IMR-90 (cell line): Measurements from ENCODE around the gene ZFP36L2. TPM values are rescaled to one million over a fixed set of nuclear protein-coding genes. Genes with fewer than 3 reads are reported as not detected.

ENCODE experiments used
- ATAC-seq: fragments of 200-7000 bp; cut with Tn5 transposase; 2 replicates; pipeline ENCODE4 v1.9.1; 2020; ENCODE audit warnings: low read depth, mild to moderate bottlenecking, moderate library complexity
- BruUV-seq: library from RNA; stranded (reverse); fragments of 400-500 nt; replicated peaks from 2 replicates; lab custom pipeline; 2021; lab: Mats Ljungman, UMichigan
- CTCF ChIA-PET: fragments of 300-600 bp; formaldehyde crosslinking; extraction: SDS; loops from one replicate; lab custom pipeline; 2021; ENCODE audit warnings: antibody characterized with exemption; lab: Yijun Ruan, JAX
- POLR2A ChIA-PET: fragments of 300-600 bp; sonication (Branson Sonifier 250); formaldehyde crosslinking; loops from one replicate; lab custom pipeline; 2022; ENCODE audit warnings: antibody characterized with exemption; ENCODE audit not compliant: unreplicated experiment; lab: Charles Lee
- DNase-seq: peaks from one replicate; pipeline ENCODE4 v3.0.0; 2013
- H2AFZ ChIP-seq: replicated peaks from 2 replicates; pipeline ENCODE3; 2013; ENCODE audit warnings: low read length, mild to moderate bottlenecking; ENCODE audit not compliant: poor library complexity
- H2AK5ac ChIP-seq: 2 replicates; pipeline ENCODE4 v1.6.1; 2013; ENCODE audit warnings: low read depth, low read length, inconsistent platforms
- H2AK9ac ChIP-seq: replicated peaks from 2 replicates; pipeline ENCODE3; 2013; ENCODE audit warnings: mild to moderate bottlenecking, low read depth, low read length, moderate library complexity; ENCODE audit not compliant: poor library complexity
- H2BK120ac ChIP-seq: 2 replicates; pipeline ENCODE4 v1.6.1; 2013; ENCODE audit warnings: low read depth, low read length, inconsistent platforms
- H2BK15ac ChIP-seq: 3 replicates; pipeline ENCODE4 v1.6.1; 2013; ENCODE audit warnings: low read depth, low read length, inconsistent platforms
- H2BK20ac ChIP-seq: 2 replicates; pipeline ENCODE4 v1.6.1; 2013; ENCODE audit warnings: low read depth, mild to moderate bottlenecking, inconsistent platforms, low read length, moderate library complexity
- H2BK5ac ChIP-seq: 2 replicates; pipeline ENCODE4 v1.6.1; 2013; ENCODE audit warnings: mild to moderate bottlenecking, low read depth, low read length, inconsistent platforms; ENCODE audit not compliant: poor library complexity, severe bottlenecking
- H3K14ac ChIP-seq: replicated peaks from 2 replicates; pipeline ENCODE4 v1.6.1; 2013; ENCODE audit warnings: low read depth, low read length, inconsistent platforms
- H3K18ac ChIP-seq: 2 replicates; pipeline ENCODE4 v1.6.1; 2013; ENCODE audit warnings: low read depth, low read length, control low read depth
- H3K23ac ChIP-seq: 2 replicates; pipeline ENCODE4 v1.6.1; 2013; ENCODE audit warnings: low read depth, low read length, inconsistent platforms
- H3K27ac ChIP-seq: 2 replicates; pipeline ENCODE4 v1.5.1; 2013; ENCODE audit warnings: mild to moderate bottlenecking, control low read depth, low read length; ENCODE audit not compliant: insufficient read depth
- H3K27me3 ChIP-seq: 2 replicates; pipeline ENCODE4 v1.6.1; 2013; ENCODE audit warnings: low read length; ENCODE audit not compliant: control insufficient read depth, insufficient read depth
- H3K36me3 ChIP-seq: 2 replicates; pipeline ENCODE4 v1.6.1; 2013; ENCODE audit warnings: low read length, mixed read lengths; ENCODE audit not compliant: control insufficient read depth, insufficient read depth
- H3K4ac ChIP-seq: 2 replicates; pipeline ENCODE4 v1.6.1; 2013; ENCODE audit warnings: low read depth, low read length, inconsistent platforms
- H3K4me1 ChIP-seq: 2 replicates; pipeline ENCODE4 v1.6.1; 2013; ENCODE audit warnings: low read length, mixed read lengths; ENCODE audit not compliant: control insufficient read depth, insufficient read depth
- H3K4me2 ChIP-seq: 2 replicates; pipeline ENCODE4 v1.6.1; 2013; ENCODE audit warnings: low read depth, mild to moderate bottlenecking, control low read depth, low read length, moderate library complexity
- H3K4me3 ChIP-seq: 2 replicates; pipeline ENCODE4 v1.5.1; 2013; ENCODE audit warnings: low read depth, mild to moderate bottlenecking, control low read depth, low read length, moderate library complexity; ENCODE audit not compliant: insufficient read depth
- H3K56ac ChIP-seq: 2 replicates; pipeline ENCODE4 v1.6.1; 2013; ENCODE audit warnings: low read length, inconsistent platforms; ENCODE audit not compliant: insufficient read depth; ENCODE audit errors: extremely low read depth
- H3K79me1 ChIP-seq, 2 experiments: 2 replicates each; pipeline ENCODE4 v1.6.1; 2013; ENCODE audit warnings: low read length in 2 of 2, inconsistent platforms in 1 of 2, low read depth in 1 of 2
- H3K9ac ChIP-seq: 2 replicates; pipeline ENCODE4 v1.6.1; 2013; ENCODE audit warnings: low read depth, low read length, control low read depth
- H3K9me1 ChIP-seq: 2 replicates; pipeline ENCODE4 v1.6.1; 2013; ENCODE audit warnings: low read length, inconsistent platforms; ENCODE audit not compliant: insufficient read depth
- H3K9me3 ChIP-seq: 2 replicates; pipeline ENCODE4 v1.6.1; 2013; ENCODE audit warnings: low read length; ENCODE audit not compliant: control insufficient read depth, insufficient read depth
- H4K20me1 ChIP-seq: 2 replicates; pipeline ENCODE4 v1.6.1; 2013; ENCODE audit warnings: low read length, inconsistent platforms; ENCODE audit not compliant: insufficient read depth
- H4K5ac ChIP-seq: 2 replicates; pipeline ENCODE4 v1.6.1; 2013; ENCODE audit warnings: mild to moderate bottlenecking, low read depth, low read length, control low read depth
- H4K8ac ChIP-seq, 2 experiments: 2 replicates each; pipeline ENCODE4 v1.6.1; 2013; ENCODE audit warnings: low read depth in 2 of 2, low read length in 2 of 2, control low read depth in 1 of 2, inconsistent platforms in 1 of 2
- H4K91ac ChIP-seq: 2 replicates; pipeline ENCODE4 v1.6.1; 2013; ENCODE audit warnings: low read depth, low read length, inconsistent platforms; ENCODE audit not compliant: insufficient read depth
- BHLHE40 ChIP-seq: fragments of 150-350 bp; IDR thresholded peaks from 2 replicates; pipeline ENCODE4 v1.6.1; 2016; ENCODE audit warnings: mild to moderate bottlenecking, low read depth, low read length
- CEBPB ChIP-seq: IDR thresholded peaks from 2 replicates; pipeline ENCODE4 v1.6.1; 2012; ENCODE audit warnings: low read depth, low read length, improper control_type of control experiment
- CHD1 ChIP-seq: IDR thresholded peaks from 2 replicates; pipeline ENCODE4 v1.6.1; 2012; ENCODE audit warnings: low read depth, low read length, improper control_type of control experiment
- CTCF ChIP-seq: conservative IDR thresholded peaks from 2 replicates; pipeline ENCODE4 v1.5.1; 2012; ENCODE audit warnings: mild to moderate bottlenecking, low read depth, low read length, improper control_type of control experiment
- ELK1 ChIP-seq: fragments of 150-350 bp; IDR thresholded peaks from 2 replicates; pipeline ENCODE4 v1.6.1; 2016; ENCODE audit warnings: low read depth, mild to moderate bottlenecking, low read length, moderate library complexity, borderline replicate concordance
- FOS ChIP-seq: fragments of 150-350 bp; IDR thresholded peaks from 2 replicates; pipeline ENCODE4 v1.6.1; 2016; ENCODE audit warnings: low read depth, low read length
- MAFK ChIP-seq: IDR thresholded peaks from 2 replicates; pipeline ENCODE4 v1.6.1; 2012; ENCODE audit warnings: low read depth, low read length, improper control_type of control experiment
- MAZ ChIP-seq: IDR thresholded peaks from 2 replicates; pipeline ENCODE4 v1.6.1; 2012; ENCODE audit warnings: low read depth, mild to moderate bottlenecking, low read length, improper control_type of control experiment, moderate library complexity, borderline replicate concordance
- MXI1 ChIP-seq: IDR thresholded peaks from 2 replicates; pipeline ENCODE4 v1.6.1; 2012; ENCODE audit warnings: low read depth, mild to moderate bottlenecking, low read length, moderate library complexity, borderline replicate concordance
- NFE2L2 ChIP-seq: fragments of 150-350 bp; IDR thresholded peaks from 2 replicates; pipeline ENCODE4 v1.6.1; 2016; ENCODE audit warnings: low read depth, mild to moderate bottlenecking, low read length
- POLR2A ChIP-seq: IDR thresholded peaks from 2 replicates; pipeline ENCODE4 v1.6.1; 2012; ENCODE audit warnings: mild to moderate bottlenecking, low read depth, low read length
- RAD21 ChIP-seq: IDR thresholded peaks from 2 replicates; pipeline ENCODE4 v1.6.1; 2012; ENCODE audit warnings: low read length, improper control_type of control experiment
- RCOR1 ChIP-seq: IDR thresholded peaks from 2 replicates; pipeline ENCODE4 v1.6.1; 2012; ENCODE audit warnings: mild to moderate bottlenecking, low read length, improper control_type of control experiment; ENCODE audit not compliant: insufficient replicate concordance
- RFX5 ChIP-seq: IDR thresholded peaks from 2 replicates; pipeline ENCODE4 v1.8.0; 2012; ENCODE audit warnings: low read depth, mild to moderate bottlenecking, low read length, moderate library complexity
- SMC3 ChIP-seq: fragments of 150-350 bp; IDR thresholded peaks from 2 replicates; pipeline ENCODE4 v1.6.1; 2016; ENCODE audit warnings: low read depth, mild to moderate bottlenecking, antibody characterized with exemption, low read length, moderate library complexity
- USF2 ChIP-seq: fragments of 150-350 bp; IDR thresholded peaks from 2 replicates; pipeline ENCODE4 v1.6.1; 2017; ENCODE audit warnings: mild to moderate bottlenecking, antibody characterized with exemption, low read length, low read depth
- WGBS, 2 experiments: methylation state at CpG; one replicate each; pipeline versions ENCODE4 v1.1.5 to v1.1.7; 2013; ENCODE audit warnings: missing lambda C conversion rate in 2 of 2; ENCODE audit not compliant: insufficient read length in 1 of 2; ENCODE audit errors: extremely low coverage in 2 of 2; 5-methylcytosine and 5-hydroxymethylcytosine counted together
- dilution Hi-C: fragments of 300-500 bp; cut with HindIII; formaldehyde crosslinking; loops from one replicate; pipeline ENCODE4 v1.14.3; 2018; ENCODE audit warnings: low sequenced_read_pairs; ENCODE audit not compliant: unreplicated experiment
- in situ Hi-C: fragments of 300-500 bp; cut with MboI; formaldehyde crosslinking; loops from 3 replicates; pipeline ENCODE4 v1.14.3; 2019; ENCODE audit warnings: low sequenced_read_pairs, inconsistent platforms, mixed read lengths
- intact Hi-C: fragments of 100-400 bp; cut with micrococcal nuclease; formaldehyde crosslinking; loops from 2 replicates; pipeline ENCODE4 v1.10.0; 2022
- polyA plus RNA-seq, 3 experiments: library from polyadenylated mRNA; depleted of rRNA; stranded (reverse); fragments of >200 nt; gene quantifications; 2 replicates each; pipeline ENCODE4 v1.2.3, GENCODE V29; 2012; ENCODE audit warnings: low replicate concordance in 1 of 3
- total RNA-seq: library from RNA; depleted of rRNA; stranded (reverse); fragments of >200 nt; gene quantifications from 2 replicates; pipeline ENCODE4 v1.2.3, GENCODE V29; 2012

Gene ZFP36L2
- total and polyA plus RNA-seq, 2 of the 4 experiments (the other 2 are of a cell fraction): 1.8 to 20.1 TPM

GRCh38 chr2:43210125-43210466 lies 16.3 kb downstream of the ZFP36L2 start:
- CTCF ChIA-PET: interaction anchor here (1.3 kb wide), 1 partner anchor 20 kb away, joined by 4 read pairs; no protein-coding TSS in a partner anchor

More at GRCh38 chr2:43210125-43210466, 16.3 kb downstream of the ZFP36L2 start:
- no peak for TF ChIP-seq RAD21
- no peak for TF ChIP-seq ELK1
- TF ChIP-seq CHD1: no peak
- no peak for TF ChIP-seq BHLHE40
- TF ChIP-seq MXI1: no peak
- TF ChIP-seq USF2: no peak
- no peak for TF ChIP-seq RCOR1
- TF ChIP-seq RFX5: no peak
- TF ChIP-seq MAZ: no peak
- no peak for TF ChIP-seq CEBPB
- TF ChIP-seq NFE2L2: no peak
- no peak for TF ChIP-seq POLR2A
- TF ChIP-seq CTCF: no peak
- no peak for TF ChIP-seq FOS
- no peak for TF ChIP-seq SMC3
- TF ChIP-seq MAFK: no peak
- Histone ChIP-seq H2BK120ac (no peak overlapping the region), H3K4me3 (no peak overlapping the region), H3K4ac (no peak overlapping the region; the same call in 1 of the 2 replicates), H2AK5ac (peak overlapping the region; percentile 34; the same call in 1 of the 2 replicates), H2BK20ac (no peak overlapping the region), H4K8ac (no peak overlapping the region), H4K91ac (no peak overlapping the region; the same call in 1 of the 2 replicates), H3K4me1 (peaks cover 8% of the 10 kb centered on the region), H3K27ac (no peak overlapping the region), H3K9me3 (no peaks in the 10 kb centered on the region), H4K5ac (no peak overlapping the region), H3K36me3 (no peaks in the 10 kb centered on the region), H2AK9ac (peak overlapping the region; percentile 33), H2BK15ac (no peak overlapping the region), H2BK5ac (no peak overlapping the region), H3K18ac (no peak overlapping the region), H3K23ac (no peak overlapping the region), H3K27me3 (no peaks in the 10 kb centered on the region; the same call in 1 of the 2 replicates), H3K9ac (no peak overlapping the region), H4K20me1 (no peaks in the 10 kb centered on the region), H3K56ac (no peak overlapping the region), H2AFZ (peak overlapping the region; percentile 82), H3K4me2 (no peak overlapping the region), H3K9me1 (peaks cover 6% of the 10 kb centered on the region; the same call in 1 of the 2 replicates), H3K14ac (no peak overlapping the region), H3K79me1 (no peaks in the 10 kb centered on the region)
- dilution Hi-C loops: no loop called here
- no peak for ATAC-seq
- intact Hi-C loops: no loop called here
- WGBS, 2 experiments: 75% methylated on average over 2 of the region's 6 CpGs; no CpG with 5 or more reads in 1 of the 2 experiments
- BruUV-seq: no TSS peak
- POLR2A ChIA-PET: no interaction called here
- DNase-seq: no peak
- in situ Hi-C loops: no loop called here
